BLaER1 (cell line): ENCODE measurements around the gene GRK4.

Experiments
- H3K27ac ChIP-seq: shearing (Covaris generic); formaldehyde crosslinking; 2 replicates; pipeline ENCODE4 v1.8.1; 2022
- H3K27me3 ChIP-seq: shearing (Covaris generic); formaldehyde crosslinking; 2 replicates; pipeline ENCODE4 v1.8.1; 2022
- H3K36me3 ChIP-seq: shearing (Covaris generic); formaldehyde crosslinking; 2 replicates; pipeline ENCODE4 v1.8.1; 2022
- H3K4me1 ChIP-seq: shearing (Covaris generic); formaldehyde crosslinking; 2 replicates; pipeline ENCODE4 v1.8.1; 2022
- H3K4me2 ChIP-seq: shearing (Covaris generic); formaldehyde crosslinking; 2 replicates; pipeline ENCODE4 v1.8.1; 2022
- H3K4me3 ChIP-seq: shearing (Covaris generic); formaldehyde crosslinking; 2 replicates; pipeline ENCODE4 v1.8.1; 2022
- H3K9ac ChIP-seq: shearing (Covaris generic); formaldehyde crosslinking; 2 replicates; pipeline ENCODE4 v1.8.1; 2022
- H3K9me3 ChIP-seq: shearing (Covaris generic); formaldehyde crosslinking; 2 replicates; pipeline ENCODE4 v1.8.1; 2022
- H4K20me1 ChIP-seq: shearing (Covaris generic); formaldehyde crosslinking; 2 replicates; pipeline ENCODE4 v1.8.1; 2022
- Cebpa-rat ChIP-seq: shearing (Covaris generic); IDR thresholded peaks from 2 replicates; pipeline ENCODE4 v1.8.1; 2022

The GRK4 gene

GRCh38 chr4:3010577-3010976 lies 47.2 kb downstream of the GRK4 start:
- Histone ChIP-seq H3K4me2 (no peak overlapping the region), H3K27ac (no peak overlapping the region), H3K4me3 (no peak overlapping the region), H3K9me3 (no peaks in the 10 kb centered on the region), H3K4me1 (no peaks in the 10 kb centered on the region), H3K27me3 (no peaks in the 10 kb centered on the region), H3K36me3 (no peaks in the 10 kb centered on the region), H4K20me1 (no peaks in the 10 kb centered on the region), H3K9ac (no peak overlapping the region)
- no peak for TF ChIP-seq Cebpa-rat

GRCh38 chr4:3010998-3011397 lies 47.6 kb downstream of the GRK4 start:
- no peaks in the 10 kb centered on the region for H3K27me3 ChIP-seq
- H3K36me3 ChIP-seq = no peaks in the 10 kb centered on the region
- H3K4me2 ChIP-seq = no peak overlapping the region
- H4K20me1 ChIP-seq = no peaks in the 10 kb centered on the region
- H3K4me1 ChIP-seq = no peaks in the 10 kb centered on the region
- no peaks in the 10 kb centered on the region for H3K9me3 ChIP-seq
- H3K9ac ChIP-seq = no peak overlapping the region
- no peak for TF ChIP-seq Cebpa-rat
- H3K4me3 ChIP-seq = no peak overlapping the region
- H3K27ac ChIP-seq = no peak overlapping the region

GRCh38 chr4:3011456-3012220 lies 48.3 kb downstream of the GRK4 start:
- Histone ChIP-seq H3K4me3 (no peak overlapping the region), H3K9me3 (no peaks in the 10 kb centered on the region), H3K36me3 (no peaks in the 10 kb centered on the region), H3K4me1 (no peaks in the 10 kb centered on the region), H3K9ac (no peak overlapping the region), H3K27ac (no peak overlapping the region), H3K27me3 (no peaks in the 10 kb centered on the region), H3K4me2 (no peak overlapping the region), H4K20me1 (no peaks in the 10 kb centered on the region)
- no peak for TF ChIP-seq Cebpa-rat

GRCh38 chr4:3013323-3013722 lies 50.0 kb downstream of the GRK4 start:
- Histone ChIP-seq H4K20me1 (no peaks in the 10 kb centered on the region), H3K4me2 (no peak overlapping the region), H3K4me3 (no peak overlapping the region), H3K4me1 (no peaks in the 10 kb centered on the region), H3K27ac (no peak overlapping the region), H3K27me3 (no peaks in the 10 kb centered on the region), H3K9ac (no peak overlapping the region), H3K9me3 (no peaks in the 10 kb centered on the region), H3K36me3 (no peaks in the 10 kb centered on the region)
- no peak for TF ChIP-seq Cebpa-rat

GRCh38 chr4:3013839-3014350 lies 50.5 kb downstream of the GRK4 start:
- no peak for TF ChIP-seq Cebpa-rat

GRCh38 chr4:3016961-3017360 lies 53.6 kb downstream of the GRK4 start:
- H3K4me2 ChIP-seq = no peak overlapping the region
- H3K9ac ChIP-seq = no peak overlapping the region
- no peaks in the 10 kb centered on the region for H4K20me1 ChIP-seq
- no peaks in the 10 kb centered on the region for H3K4me1 ChIP-seq
- no peak overlapping the region for H3K27ac ChIP-seq
- no peaks in the 10 kb centered on the region for H3K36me3 ChIP-seq
- no peaks in the 10 kb centered on the region for H3K27me3 ChIP-seq
- H3K4me3 ChIP-seq = no peak overlapping the region
- H3K9me3 ChIP-seq = no peaks in the 10 kb centered on the region
- no peak for TF ChIP-seq Cebpa-rat

More at GRCh38 chr4:3013839-3014350, 50.5 kb downstream of the GRK4 start:
- H3K36me3 ChIP-seq = no peaks in the 10 kb centered on the region
- no peak overlapping the region for H3K4me2 ChIP-seq
- no peak overlapping the region for H3K27ac ChIP-seq
- no peak overlapping the region for H3K4me3 ChIP-seq
- H3K27me3 ChIP-seq = no peaks in the 10 kb centered on the region
- H3K9ac ChIP-seq = no peak overlapping the region
- no peaks in the 10 kb centered on the region for H3K9me3 ChIP-seq
- H4K20me1 ChIP-seq = no peaks in the 10 kb centered on the region
- H3K4me1 ChIP-seq = no peaks in the 10 kb centered on the region

- Histone ChIP-seq H3K36me3 (no peaks in the 10 kb centered on the region), H3K9ac (no peak overlapping the region), H3K27ac (no peak overlapping the region), H3K27me3 (no peaks in the 10 kb centered on the region), H3K9me3 (no peaks in the 10 kb centered on the region), H3K4me2 (no peak overlapping the region), H3K4me1 (no peaks in the 10 kb centered on the region), H4K20me1 (no peaks in the 10 kb centered on the region), H3K4me3 (no peak overlapping the region)
- no peak for TF ChIP-seq Cebpa-rat
Observed at GRCh38 chr4:3017504-3017903, 54.1 kb downstream of the GRK4 start.

- Histone ChIP-seq H3K4me1 (no peaks in the 10 kb centered on the region), H3K9me3 (no peaks in the 10 kb centered on the region), H3K4me3 (no peak overlapping the region), H3K4me2 (no peak overlapping the region), H3K27ac (no peak overlapping the region), H3K27me3 (no peaks in the 10 kb centered on the region), H3K36me3 (no peaks in the 10 kb centered on the region), H3K9ac (no peak overlapping the region), H4K20me1 (no peaks in the 10 kb centered on the region)
- no peak for TF ChIP-seq Cebpa-rat
Observed at GRCh38 chr4:3019145-3019846, 55.9 kb downstream of the GRK4 start.

GRCh38 chr4:3021127-3021526 lies 57.8 kb downstream of the GRK4 start:
- H3K4me3 ChIP-seq = no peak overlapping the region
- H3K36me3 ChIP-seq = no peaks in the 10 kb centered on the region
- no peak overlapping the region for H3K9ac ChIP-seq
- no peaks in the 10 kb centered on the region for H4K20me1 ChIP-seq
- TF ChIP-seq Cebpa-rat = no peak
- H3K4me2 ChIP-seq = no peak overlapping the region
- H3K9me3 ChIP-seq = no peaks in the 10 kb centered on the region
- no peak overlapping the region for H3K27ac ChIP-seq
- no peaks in the 10 kb centered on the region for H3K27me3 ChIP-seq
- H3K4me1 ChIP-seq = no peaks in the 10 kb centered on the region

GRCh38 chr4:3021627-3022026 lies 58.3 kb downstream of the GRK4 start:
- H3K4me3 ChIP-seq = no peak overlapping the region
- H3K36me3 ChIP-seq = no peaks in the 10 kb centered on the region
- H3K9ac ChIP-seq = no peak overlapping the region
- no peak overlapping the region for H3K4me2 ChIP-seq
- H3K9me3 ChIP-seq = no peaks in the 10 kb centered on the region
- TF ChIP-seq Cebpa-rat = no peak
- H3K4me1 ChIP-seq = no peaks in the 10 kb centered on the region
- H4K20me1 ChIP-seq = no peaks in the 10 kb centered on the region
- no peaks in the 10 kb centered on the region for H3K27me3 ChIP-seq
- no peak overlapping the region for H3K27ac ChIP-seq
